ENCODE measurements around the gene TRPC1. TPM values are rescaled to one million over a fixed set of nuclear protein-coding genes. Genes with fewer than 3 reads are reported as not detected.
"Not testable (repeated sequence)": the region's sequence is repeated elsewhere in the genome, so short reads cannot be mapped to it uniquely, and the experiment has no call there.

The TRPC1 gene
- polyA plus RNA-seq: 0.45 TPM

GRCh38 chr3:142723968-142724681 lies at the start of gene TRPC1:
Gene TRPC1, plus strand, starts transcription at chr3:142724034. Its CDS starts 526 bp downstream, at chr3:142724560.
- H3K27me3 Mint-ChIP-seq: peaks cover 18% of the 10 kb centered on the region
- H3K27ac Mint-ChIP-seq: peak within 1 kb of the TSS; percentile 15 to 86 (median 76)
- H3K36me3 Mint-ChIP-seq: peaks cover 3% of the 10 kb centered on the region
- peak within 1 kb of the TSS; percentile 80 to 95 (median 90) for H3K4me3 Mint-ChIP-seq
- H3K9me3 Mint-ChIP-seq: peaks cover 0 to 6% (median 2%) of the 10 kb centered on the region in 3 donors
- peaks cover 2 to 4% (median 4%) of the 10 kb centered on the region in 3 donors for H3K4me1 Mint-ChIP-seq

- no peaks in the 10 kb centered on the region for H3K9me3 Mint-ChIP-seq
- H3K4me3 Mint-ChIP-seq: no peak overlapping the region
- no peaks in the 10 kb centered on the region for H3K27me3 Mint-ChIP-seq
- peaks cover 1% of the 10 kb centered on the region for H3K36me3 Mint-ChIP-seq
- H3K27ac Mint-ChIP-seq: no peak overlapping the region
- H3K4me1 Mint-ChIP-seq: no peaks in the 10 kb centered on the region
Measured at GRCh38 chr3:142676151-142676550, 47.7 kb upstream of the TRPC1 start.

GRCh38 chr3:142680710-142681109 lies 43.1 kb upstream of the TRPC1 start:
- no peaks in the 10 kb centered on the region for H3K9me3 Mint-ChIP-seq
- H3K4me3 Mint-ChIP-seq: no peak overlapping the region
- H3K36me3 Mint-ChIP-seq: no peaks in the 10 kb centered on the region
- H3K4me1 Mint-ChIP-seq: no peaks in the 10 kb centered on the region
- H3K27ac Mint-ChIP-seq: no peak overlapping the region
- peaks cover 1% of the 10 kb centered on the region for H3K27me3 Mint-ChIP-seq

GRCh38 chr3:142690613-142691012 lies 33.2 kb upstream of the TRPC1 start:
- Mint-ChIP-seq H3K27me3 (no peaks in the 10 kb centered on the region), H3K4me3 (no peak overlapping the region), H3K9me3 (no peaks in the 10 kb centered on the region), H3K27ac (no peak overlapping the region), H3K36me3 (no peaks in the 10 kb centered on the region), H3K4me1 (no peaks in the 10 kb centered on the region)

GRCh38 chr3:142691527-142691926 lies 32.3 kb upstream of the TRPC1 start:
- no peaks in the 10 kb centered on the region for H3K9me3 Mint-ChIP-seq

GRCh38 chr3:142693136-142693853 lies 30.5 kb upstream of the TRPC1 start:
- Mint-ChIP-seq H3K4me1 (no peaks in the 10 kb centered on the region), H3K27me3 (no peaks in the 10 kb centered on the region), H3K27ac (no peak overlapping the region), H3K36me3 (no peaks in the 10 kb centered on the region), H3K9me3 (no peaks in the 10 kb centered on the region), H3K4me3 (no peak overlapping the region)

More at GRCh38 chr3:142691527-142691926, 32.3 kb upstream of the TRPC1 start:
- Mint-ChIP-seq H3K4me3 (no peak overlapping the region), H3K27ac (no peak overlapping the region), H3K4me1 (no peaks in the 10 kb centered on the region), H3K36me3 (no peaks in the 10 kb centered on the region), H3K27me3 (no peaks in the 10 kb centered on the region)

GRCh38 chr3:142694225-142694624 lies 29.6 kb upstream of the TRPC1 start:
- H3K27ac Mint-ChIP-seq: no peak overlapping the region
- no peaks in the 10 kb centered on the region for H3K36me3 Mint-ChIP-seq
- H3K4me3 Mint-ChIP-seq: no peak overlapping the region
- H3K27me3 Mint-ChIP-seq: no peaks in the 10 kb centered on the region
- H3K4me1 Mint-ChIP-seq: no peaks in the 10 kb centered on the region
- no peaks in the 10 kb centered on the region for H3K9me3 Mint-ChIP-seq

- Mint-ChIP-seq H3K27ac (no peak overlapping the region), H3K4me3 (no peak overlapping the region), H3K4me1 (no peaks in the 10 kb centered on the region), H3K36me3 (peaks cover 2% of the 10 kb centered on the region), H3K9me3 (no peaks in the 10 kb centered on the region), H3K27me3 (no peaks in the 10 kb centered on the region)
Measured at GRCh38 chr3:142705198-142705597, 18.6 kb upstream of the TRPC1 start.

- H3K4me1 Mint-ChIP-seq: peaks cover 0 to 1% (median 0%) of the 10 kb centered on the region in 3 donors
- H3K9me3 Mint-ChIP-seq: no peaks in the 10 kb centered on the region
- no peak overlapping the region for H3K27ac Mint-ChIP-seq
- H3K27me3 Mint-ChIP-seq: no peaks in the 10 kb centered on the region
- no peak overlapping the region for H3K4me3 Mint-ChIP-seq
- H3K36me3 Mint-ChIP-seq: peaks cover 2% of the 10 kb centered on the region
Measured at GRCh38 chr3:142706321-142707127, 17.3 kb upstream of the TRPC1 start.

GRCh38 chr3:142709207-142709606 lies 14.6 kb upstream of the TRPC1 start:
- peaks cover 4% of the 10 kb centered on the region for H3K27me3 Mint-ChIP-seq
- peaks cover 0 to 1% (median 0%) of the 10 kb centered on the region in 3 donors for H3K4me1 Mint-ChIP-seq
- peaks cover 2% of the 10 kb centered on the region for H3K36me3 Mint-ChIP-seq
- no peak overlapping the region for H3K4me3 Mint-ChIP-seq
- no peak overlapping the region for H3K27ac Mint-ChIP-seq
- no peaks in the 10 kb centered on the region for H3K9me3 Mint-ChIP-seq

- peaks cover 11% of the 10 kb centered on the region for H3K27me3 Mint-ChIP-seq
- H3K36me3 Mint-ChIP-seq, H3K4me3 Mint-ChIP-seq: not testable (repeated sequence)
Measured at GRCh38 chr3:142714882-142715281, 9.0 kb upstream of the TRPC1 start.

GRCh38 chr3:142716102-142716501 lies 7.7 kb upstream of the TRPC1 start:
- H3K9me3 Mint-ChIP-seq: no peaks in the 10 kb centered on the region
- H3K4me3 Mint-ChIP-seq: no peak overlapping the region
- no peak overlapping the region for H3K27ac Mint-ChIP-seq
- peaks cover 5% of the 10 kb centered on the region for H3K36me3 Mint-ChIP-seq
- peaks cover 11% of the 10 kb centered on the region for H3K27me3 Mint-ChIP-seq
- no peaks in the 10 kb centered on the region for H3K4me1 Mint-ChIP-seq

More at GRCh38 chr3:142714882-142715281, 9.0 kb upstream of the TRPC1 start:
- H3K4me1 Mint-ChIP-seq, H3K9me3 Mint-ChIP-seq, H3K27ac Mint-ChIP-seq: not testable (repeated sequence)

GRCh38 chr3:142723665-142723967 lies 218 bp upstream of the TRPC1 start:
- Mint-ChIP-seq H3K4me1 (peaks cover 2 to 4% (median 4%) of the 10 kb centered on the region in 3 donors), H3K27ac (no peak overlapping the region), H3K36me3 (peaks cover 3% of the 10 kb centered on the region), H3K4me3 (peak overlapping the region; percentile 80 to 95 (median 90)), H3K27me3 (peaks cover 18% of the 10 kb centered on the region), H3K9me3 (peaks cover 0 to 6% (median 2%) of the 10 kb centered on the region in 3 donors)

- H3K4me1 Mint-ChIP-seq: peaks cover 2 to 4% (median 4%) of the 10 kb centered on the region in 3 donors
- H3K27me3 Mint-ChIP-seq: peaks cover 14% of the 10 kb centered on the region
- peak overlapping the region in 2 of 3 donors; percentile 15 to 76 for H3K27ac Mint-ChIP-seq
- peak overlapping the region; percentile 80 to 87 (median 84) for H3K4me3 Mint-ChIP-seq
- no peaks in the 10 kb centered on the region for H3K36me3 Mint-ChIP-seq
- H3K9me3 Mint-ChIP-seq: peaks cover 0 to 6% (median 2%) of the 10 kb centered on the region in 3 donors
Measured at GRCh38 chr3:142724682-142725356, 985 bp downstream of the TRPC1 start.
